Suprapubic skin (tissue), 3 donors: ENCODE measurements around the gene NKAIN2.

Experiments used
- CTCF ChIP-seq, 2 donors: fragments of 200-600 bp in 1 of 2; fragments of 450-650 bp in 1 of 2; sonication (generic) in 1 of 2; IDR thresholded peaks; one replicate each; pipeline ENCODE4 v1.5.1; 2016 to 2019; ENCODE audit warnings: antibody characterized with exemption in 2 of 2, mild to moderate bottlenecking in 1 of 2, moderate library complexity in 1 of 2
- EP300 ChIP-seq: sonication (generic); formaldehyde crosslinking; IDR thresholded peaks from one replicate; pipeline ENCODE4 v1.6.1; 2017; ENCODE audit warnings: antibody characterized with exemption

- TF ChIP-seq CTCF (IDR thresholded peaks at IDR 0.05) (no peak), EP300 (no peak)
These were observed 643.3 kb downstream of the NKAIN2 start for GRCh38 chr6:124446961-124447360.
